Astrocyte (in vitro differentiated cells and primary cell): ENCODE measurements around the gene PPFIA1. TPM values are rescaled to one million over a fixed set of nuclear protein-coding genes. Genes with fewer than 3 reads are reported as not detected.

ENCODE experiments used
- DNase-seq: peaks from one replicate; pipeline ENCODE4 v3.0.0-alpha.2; 2010; ENCODE audit warnings: low read depth
- FAIRE-seq: peaks from 2 replicates; lab custom pipeline; 2011; peaks lifted over from hg19 to GRCh38; lab: Jason Lieb, UNC
- H2AFZ ChIP-seq: 2 replicates; pipeline ENCODE4 v1.6.0; 2012; ENCODE audit warnings: low read depth, low read length, inconsistent platforms
- H3K27ac ChIP-seq: 2 replicates; pipeline ENCODE4 v1.5.1; 2011; ENCODE audit warnings: low read depth, low read length, inconsistent platforms
- H3K27me3 ChIP-seq: 2 replicates; pipeline ENCODE4 v1.6.0; 2011; ENCODE audit warnings: low read length, inconsistent platforms; ENCODE audit not compliant: insufficient read depth
- H3K36me3 ChIP-seq: 2 replicates; pipeline ENCODE4 v1.5.1; 2011; ENCODE audit warnings: low read length, inconsistent platforms; ENCODE audit not compliant: insufficient read depth
- H3K4me1 ChIP-seq: 2 replicates; pipeline ENCODE4 v1.5.1; 2011; ENCODE audit warnings: low read length, inconsistent platforms; ENCODE audit not compliant: insufficient read depth
- H3K4me2 ChIP-seq: 2 replicates; pipeline ENCODE4 v1.6.0; 2012; ENCODE audit warnings: low read length, inconsistent platforms
- H3K4me3 ChIP-seq: 2 replicates; pipeline ENCODE4 v1.5.1; 2011; ENCODE audit warnings: low read depth, mild to moderate bottlenecking, low read length, inconsistent platforms; ENCODE audit not compliant: insufficient read depth
- H3K79me2 ChIP-seq: 2 replicates; pipeline ENCODE4 v1.6.0; 2012; ENCODE audit warnings: mild to moderate bottlenecking, low read length, inconsistent platforms; ENCODE audit not compliant: insufficient read depth
- H3K9ac ChIP-seq: 2 replicates; pipeline ENCODE4 v1.6.0; 2012; ENCODE audit warnings: mild to moderate bottlenecking, low read length, inconsistent platforms
- H3K9me3 ChIP-seq: 2 replicates; pipeline ENCODE4 v1.5.1; 2012; ENCODE audit warnings: low read depth, mild to moderate bottlenecking, low read length, inconsistent platforms; ENCODE audit not compliant: insufficient read depth
- H4K20me1 ChIP-seq: 2 replicates; pipeline ENCODE4 v1.6.0; 2012; ENCODE audit warnings: low read length, inconsistent platforms; ENCODE audit not compliant: insufficient read depth
- H3K27ac Mint-ChIP-seq: one replicate; pipeline ENCODE4 v1.8.0; 2021; ENCODE audit warnings: mild to moderate bottlenecking, mixed read lengths; ENCODE audit not compliant: unreplicated experiment
- H3K27me3 Mint-ChIP-seq: one replicate; pipeline ENCODE4 v1.8.0; 2021; ENCODE audit warnings: low read depth, mixed read lengths; ENCODE audit not compliant: unreplicated experiment
- H3K36me3 Mint-ChIP-seq: one replicate; pipeline ENCODE4 v1.8.0; 2021; ENCODE audit warnings: low read depth, mixed read lengths; ENCODE audit not compliant: unreplicated experiment
- H3K4me1 Mint-ChIP-seq: one replicate; pipeline ENCODE4 v1.8.0; 2021; ENCODE audit warnings: low read depth, mixed read lengths; ENCODE audit not compliant: unreplicated experiment
- H3K4me3 Mint-ChIP-seq: one replicate; pipeline ENCODE4 v1.8.0; 2021; ENCODE audit warnings: mild to moderate bottlenecking, moderate library complexity, mixed read lengths; ENCODE audit not compliant: unreplicated experiment
- H3K9me3 Mint-ChIP-seq: one replicate; pipeline ENCODE4 v1.8.0; 2021; ENCODE audit warnings: mild to moderate bottlenecking, mixed read lengths; ENCODE audit not compliant: unreplicated experiment
- CTCF ChIP-seq: IDR thresholded peaks from 2 replicates; pipeline ENCODE4 v1.5.1; 2011; ENCODE audit warnings: low read depth, mild to moderate bottlenecking, inconsistent platforms, low read length, moderate library complexity; ENCODE audit not compliant: insufficient read depth
- EZH2 ChIP-seq: IDR thresholded peaks from 2 replicates; pipeline ENCODE4 v1.6.1; 2012; ENCODE audit warnings: mild to moderate bottlenecking, low read length, inconsistent platforms; ENCODE audit not compliant: insufficient read depth
- total RNA-seq: library from RNA; stranded (reverse); gene quantifications from 2 replicates; pipeline ENCODE4 v1.2.1, GENCODE V29; 2021

Gene PPFIA1
- total RNA-seq, 1 donor from 2014 or later, result 54.7 TPM

DNA sequence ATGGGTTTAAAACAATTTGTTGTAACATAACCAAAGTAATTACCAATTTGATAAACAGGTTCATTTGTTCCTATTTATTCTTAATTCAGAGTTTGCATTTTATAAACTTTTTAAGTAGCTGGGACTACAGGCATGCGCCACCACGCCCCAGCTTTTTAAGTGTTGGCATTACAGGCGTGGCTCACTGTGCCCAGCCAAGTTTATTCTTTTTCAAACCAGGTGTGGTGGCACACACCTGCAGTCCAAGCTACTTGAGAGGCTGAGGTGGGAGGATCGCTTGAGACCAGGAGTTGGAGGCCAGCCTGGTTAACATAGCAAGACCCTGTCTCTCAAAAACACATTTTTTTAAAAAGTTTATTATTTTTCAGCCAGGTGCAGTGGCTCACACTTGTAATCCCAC lies 19.1 kb downstream of the PPFIA1 start:
- no peak overlapping the region for H3K4me3 Mint-ChIP-seq
- no peak for FAIRE-seq

DNA sequence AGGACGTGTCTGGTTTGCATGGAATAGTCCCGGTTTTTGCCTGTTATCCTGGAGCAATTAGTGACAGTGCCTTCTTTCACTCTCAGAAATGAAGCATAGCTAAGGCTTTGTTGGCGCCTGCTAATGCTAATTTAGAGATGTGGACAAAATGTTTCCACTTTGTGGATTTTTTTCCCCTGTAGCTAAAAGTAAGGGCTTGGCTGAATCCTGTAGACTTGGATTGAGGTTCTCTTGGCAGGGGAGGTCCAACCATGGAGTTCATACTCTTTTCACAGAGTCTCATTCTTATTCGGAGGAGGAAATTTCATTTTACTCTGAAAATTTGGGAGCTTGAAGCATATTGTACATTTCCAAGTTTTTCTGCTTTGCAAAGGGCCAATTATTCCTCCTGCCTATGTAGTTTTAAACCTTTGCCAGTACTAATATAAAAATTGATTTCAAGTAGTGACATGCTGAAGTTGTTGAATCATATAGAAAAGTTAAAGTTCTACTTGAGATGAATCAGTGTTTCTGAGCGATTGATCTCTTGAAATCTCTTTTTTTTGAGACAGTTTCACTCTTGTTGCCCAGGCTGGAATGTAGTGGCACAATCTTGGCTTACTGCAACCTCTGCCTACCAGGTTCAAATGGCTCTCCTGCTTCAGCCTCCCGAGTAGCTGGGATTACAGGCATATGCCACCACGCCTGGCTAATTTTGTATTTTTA lies 20.0 kb downstream of the PPFIA1 start:
- Histone ChIP-seq H3K9me3 (no peaks in the 10 kb centered on the region), H2AFZ (no peak overlapping the region), H3K4me3 (no peak overlapping the region), H3K36me3 (peaks cover 21% of the 10 kb centered on the region), H4K20me1 (peaks cover 63% of the 10 kb centered on the region), H3K27me3 (no peaks in the 10 kb centered on the region), H3K27ac (no peak overlapping the region), H3K79me2 (peaks cover 76% of the 10 kb centered on the region), H3K4me2 (no peak overlapping the region), H3K4me1 (no peaks in the 10 kb centered on the region), H3K9ac (no peak overlapping the region)
- Mint-ChIP-seq H3K27me3 (no peaks in the 10 kb centered on the region), H3K9me3 (peaks cover 3% of the 10 kb centered on the region), H3K4me1 (peaks cover 2% of the 10 kb centered on the region), H3K27ac (no peak overlapping the region), H3K4me3 (no peak overlapping the region), H3K36me3 (peaks cover 21% of the 10 kb centered on the region)
- FAIRE-seq, result no peak
- no peak for TF ChIP-seq EZH2
- no peak for TF ChIP-seq CTCF
- DNase-seq, result no peak

More for the DNA sequence above, 19.1 kb downstream of the PPFIA1 start:
- H3K9me3 ChIP-seq, result no peaks in the 10 kb centered on the region
- no peaks in the 10 kb centered on the region for H3K27me3 Mint-ChIP-seq
- DNase-seq, result no peak
- H3K4me2 ChIP-seq, result no peak overlapping the region
- peaks cover 23% of the 10 kb centered on the region for H3K36me3 Mint-ChIP-seq
- H3K79me2 ChIP-seq, result peaks cover 83% of the 10 kb centered on the region
- H3K4me1 ChIP-seq, result no peaks in the 10 kb centered on the region
- peaks cover 3% of the 10 kb centered on the region for H3K9me3 Mint-ChIP-seq
- peaks cover 2% of the 10 kb centered on the region for H3K4me1 Mint-ChIP-seq
- no peak overlapping the region for H3K4me3 ChIP-seq
- no peak overlapping the region for H2AFZ ChIP-seq
- H4K20me1 ChIP-seq, result peaks cover 68% of the 10 kb centered on the region
- H3K27ac ChIP-seq, result no peak overlapping the region
- no peaks in the 10 kb centered on the region for H3K27me3 ChIP-seq
- TF ChIP-seq CTCF (no peak), EZH2 (no peak)
- H3K27ac Mint-ChIP-seq, result no peak overlapping the region
- H3K9ac ChIP-seq, result no peak overlapping the region
- peaks cover 21% of the 10 kb centered on the region for H3K36me3 ChIP-seq

DNA sequence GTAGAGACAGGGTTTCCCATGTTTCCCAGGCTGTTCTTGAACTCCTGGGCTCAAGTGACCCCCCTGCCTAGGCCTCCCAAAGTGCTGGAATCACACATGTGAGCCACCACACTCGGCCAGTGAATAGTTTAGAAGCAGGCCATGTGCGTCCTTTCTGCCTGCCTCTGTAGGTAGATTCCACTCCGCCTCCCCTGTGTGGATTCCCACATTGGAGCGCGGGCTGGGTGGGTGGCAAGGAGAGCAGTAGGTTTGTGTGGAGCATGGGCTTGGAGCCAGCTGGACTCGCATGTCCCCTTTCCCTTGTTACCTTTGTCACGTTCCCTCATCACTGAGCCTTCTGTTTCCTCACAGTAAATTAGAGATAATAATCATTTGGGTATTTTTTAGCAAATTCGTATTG lies 21.7 kb downstream of the PPFIA1 start:
- Histone ChIP-seq H3K79me2 (peaks cover 66% of the 10 kb centered on the region), H3K4me2 (no peak overlapping the region), H3K36me3 (peaks cover 13% of the 10 kb centered on the region), H3K9me3 (no peaks in the 10 kb centered on the region), H4K20me1 (peaks cover 51% of the 10 kb centered on the region), H3K27me3 (no peaks in the 10 kb centered on the region), H3K9ac (no peak overlapping the region), H3K27ac (no peak overlapping the region), H2AFZ (no peak overlapping the region), H3K4me3 (no peak overlapping the region), H3K4me1 (peaks cover 5% of the 10 kb centered on the region)
- H3K4me3 Mint-ChIP-seq, result no peak overlapping the region
- H3K4me1 Mint-ChIP-seq, result peaks cover 5% of the 10 kb centered on the region
- no peak for TF ChIP-seq CTCF
- TF ChIP-seq EZH2, result no peak
- FAIRE-seq, result no peak
- DNase-seq, result no peak
- no peak overlapping the region for H3K27ac Mint-ChIP-seq
- H3K27me3 Mint-ChIP-seq, result no peaks in the 10 kb centered on the region
- H3K36me3 Mint-ChIP-seq, result peaks cover 21% of the 10 kb centered on the region
- peaks cover 3% of the 10 kb centered on the region for H3K9me3 Mint-ChIP-seq
